K562 (cell line): ENCODE results near the gene OTULIN. TPM values are rescaled to one million over a fixed set of nuclear protein-coding genes. Genes with fewer than 3 reads are reported as not detected.

Source experiments
- ATAC-seq: fragments of 200-7000 bp; cut with Tn5 transposase; 3 replicates; pipeline ENCODE4 v1.9.1; 2020; ENCODE audit warnings: moderate library complexity
- BruUV-seq: library from RNA; stranded (reverse); fragments of 400-500 nt; replicated peaks from 2 replicates; lab custom pipeline; 2021; lab: Mats Ljungman, UMichigan
- CTCF ChIA-PET: fragments of 300-600 bp; formaldehyde crosslinking; extraction: SDS; loops from one replicate; lab custom pipeline; 2021; ENCODE audit warnings: low intra/inter-chr PET ratio; lab: Yijun Ruan, JAX
- POLR2A ChIA-PET: fragments of 300-600, 350-650 bp; sonication (Branson Sonifier 250); formaldehyde crosslinking; extraction: SDS; loops from one replicate; lab custom pipeline; 2021; ENCODE audit warnings: antibody characterized with exemption, inconsistent platforms; lab: Yijun Ruan, JAX
- DNase-seq, 4 experiments: peaks; one replicate each; pipeline versions ENCODE4 v3.0.0 to v3.0.0-alpha.2; 2011 to 2018; ENCODE audit warnings: low spot score in 3 of 4, mixed read lengths in 3 of 4; ENCODE audit errors: extremely low read depth in 1 of 4
- FAIRE-seq: peaks from 2 replicates; lab custom pipeline; 2011; peaks lifted over from hg19 to GRCh38; lab: Jason Lieb, UNC
- H2AFZ ChIP-seq: 2 replicates; pipeline ENCODE4 v1.6.0; 2011; ENCODE audit warnings: low read depth, low read length, control low read depth, inconsistent platforms
- H3K27ac ChIP-seq: fragments of 200-600 bp; 3 replicates; pipeline ENCODE4 v1.8.0; 2011; ENCODE audit warnings: low read depth, mild to moderate bottlenecking, control low read depth, inconsistent platforms, low read length, moderate library complexity, mixed read lengths; ENCODE audit errors: extremely low read depth
- H3K27me3 ChIP-seq, 2 experiments: fragments of 300-600 bp in 1 of 2; 2 replicates in 1 of 2; 3 replicates in 1 of 2; pipeline versions ENCODE4 v1.6.0 to v1.8.0; 2011; ENCODE audit warnings: inconsistent platforms in 2 of 2, low read length in 2 of 2, mild to moderate bottlenecking in 1 of 2, mixed read lengths in 1 of 2, moderate library complexity in 1 of 2; ENCODE audit not compliant: control insufficient read depth in 2 of 2, insufficient read depth in 2 of 2
- H3K36me3 ChIP-seq: fragments of 300-600 bp; 3 replicates; pipeline ENCODE4 v1.8.0; 2011; ENCODE audit warnings: mild to moderate bottlenecking, low read length, inconsistent platforms; ENCODE audit not compliant: control insufficient read depth, insufficient read depth
- H3K4me1 ChIP-seq, 2 experiments: fragments of 200-600 bp in 1 of 2; replicated peaks in 1 of 2; 2 replicates in 1 of 2; 3 replicates in 1 of 2; pipeline versions ENCODE4 v1.5.1 to v1.8.0; 2011; ENCODE audit warnings: inconsistent platforms in 2 of 2, low read length in 2 of 2, mild to moderate bottlenecking in 1 of 2, mixed read lengths in 1 of 2, moderate library complexity in 1 of 2; ENCODE audit not compliant: control insufficient read depth in 2 of 2, insufficient read depth in 2 of 2
- H3K4me2 ChIP-seq: 2 replicates; pipeline ENCODE4 v1.6.1; 2011; ENCODE audit warnings: low read length, control low read depth, inconsistent platforms, mixed read lengths; ENCODE audit not compliant: insufficient read depth
- H3K4me3 ChIP-seq: fragments of 200-600 bp; sonication (generic), shearing (Covaris generic); 2 replicates; pipeline ENCODE4 v1.5.1; 2016; ENCODE audit warnings: control low read depth, inconsistent platforms
- H3K79me2 ChIP-seq: fragments of 200-600 bp; 3 replicates; pipeline ENCODE4 v1.8.0; 2011; ENCODE audit warnings: low read length, inconsistent platforms; ENCODE audit not compliant: control insufficient read depth, insufficient read depth
- H3K9ac ChIP-seq, 2 experiments: 2 replicates each; pipeline versions ENCODE4 v1.6.0 to v1.6.1; 2011; ENCODE audit warnings: low read depth in 2 of 2, low read length in 2 of 2, control low read depth in 1 of 2, inconsistent platforms in 1 of 2, mild to moderate bottlenecking in 1 of 2, mixed read lengths in 1 of 2; ENCODE audit not compliant: insufficient read depth in 1 of 2
- H3K9me1 ChIP-seq: one replicate; pipeline ENCODE4 v1.6.0; 2011; ENCODE audit warnings: inconsistent platforms, mild to moderate bottlenecking, low read length, moderate library complexity; ENCODE audit not compliant: control insufficient read depth, insufficient read depth
- H3K9me3 ChIP-seq: replicated peaks from 2 replicates; pipeline ENCODE4 v1.5.1; 2011; ENCODE audit warnings: low read depth, low read length, inconsistent platforms; ENCODE audit not compliant: control insufficient read depth, insufficient read depth
- H4K20me1 ChIP-seq: replicated peaks from 2 replicates; pipeline ENCODE4 v1.6.1; 2011; ENCODE audit warnings: low read length, inconsistent platforms, mixed read lengths; ENCODE audit not compliant: control insufficient read depth, insufficient read depth
- ATF4 ChIP-seq: fragments of 450-650 bp; formaldehyde crosslinking; IDR thresholded peaks from 2 replicates; pipeline ENCODE4 v1.4.0; 2022; ENCODE audit warnings: mild to moderate bottlenecking, moderate library complexity
- CEBPB ChIP-seq: fragments of 450-650 bp; IDR thresholded peaks from 2 replicates; pipeline ENCODE4 v1.6.1; 2016; ENCODE audit warnings: missing genetic modification characterization, missing compliant biosample characterization
- CEBPG ChIP-seq, 3 experiments: fragments of 200-800 bp in 1 of 3; sonication (Bioruptor generic) in 1 of 3; sonication (generic) in 1 of 3; formaldehyde crosslinking in 1 of 3; IDR thresholded peaks in 2 of 3; conservative IDR thresholded peaks in 1 of 3; 2 replicates each; pipeline versions ENCODE4 v1.6.1 to v1.8.0; 2016 to 2022; ENCODE audit warnings: missing compliant biosample characterization in 2 of 3, missing genetic modification characterization in 2 of 3, mild to moderate bottlenecking in 1 of 3, missing genetic modification reagents in 1 of 3
- CTBP1 ChIP-seq: fragments of 450-650 bp; IDR thresholded peaks from 2 replicates; pipeline ENCODE4 v1.6.1; 2016; ENCODE audit warnings: borderline replicate concordance
- E2F3 ChIP-seq: fragments of 250-450 bp; sonication (Bioruptor Pico); IDR thresholded peaks from 2 replicates; pipeline ENCODE4 v1.4.0; 2020; ENCODE audit warnings: mild to moderate bottlenecking
- FOXM1 ChIP-seq, 2 experiments: fragments of 450-650 bp in 1 of 2; sonication (generic) in 1 of 2; formaldehyde crosslinking in 1 of 2; IDR thresholded peaks; 2 replicates each; pipeline versions ENCODE4 v1.6.1 to v1.9.0; 2017 to 2022; ENCODE audit warnings: low read depth in 2 of 2, mild to moderate bottlenecking in 2 of 2, missing genetic modification reagents in 1 of 2, moderate library complexity in 1 of 2
- NCOA2 ChIP-seq, 2 experiments: fragments of 450-650 bp; IDR thresholded peaks; 2 replicates each; pipeline ENCODE4 v1.6.1; 2018; ENCODE audit warnings: mild to moderate bottlenecking in 2 of 2, moderate library complexity in 1 of 2; ENCODE audit not compliant: partially characterized antibody in 2 of 2
- NFE2 ChIP-seq: IDR thresholded peaks from 2 replicates; pipeline ENCODE4 v1.6.1; 2014; ENCODE audit warnings: antibody characterized with exemption, low read depth
- RBM22 ChIP-seq: fragments of 200-400 bp; formaldehyde crosslinking; IDR thresholded peaks from 2 replicates; pipeline ENCODE4 v1.6.1; 2018; ENCODE audit warnings: low read length, low read depth; ENCODE audit not compliant: poor library complexity, severe bottlenecking
- SMARCB1 ChIP-seq: IDR thresholded peaks from 2 replicates; pipeline ENCODE4 v1.6.1; 2011; ENCODE audit warnings: improper control_type of control experiment, low read depth; ENCODE audit not compliant: insufficient read length
- TEAD4 ChIP-seq, 2 experiments: sonication (generic) in 1 of 2; formaldehyde crosslinking in 1 of 2; IDR thresholded peaks; 2 replicates each; pipeline versions ENCODE4 v1.6.1 to v1.8.0; 2012 to 2022; ENCODE audit warnings: borderline replicate concordance in 1 of 2, inconsistent platforms in 1 of 2, low read length in 1 of 2, mild to moderate bottlenecking in 1 of 2, missing genetic modification reagents in 1 of 2
- TRIM24 ChIP-seq, 2 experiments: fragments of 450-650 bp; IDR thresholded peaks; 2 replicates each; pipeline ENCODE4 v1.6.1; 2016
- ZNF518B ChIP-seq: fragments of 250-450 bp; sonication (Bioruptor Pico); IDR thresholded peaks from 2 replicates; pipeline ENCODE4 v1.5.0; 2021; ENCODE audit warnings: mild to moderate bottlenecking, moderate library complexity
- ZNF668 ChIP-seq: fragments of 250-450 bp; sonication (Bioruptor Pico); IDR thresholded peaks from 2 replicates; pipeline ENCODE4 v1.8.0; 2022; ENCODE audit warnings: mild to moderate bottlenecking, inconsistent platforms
- ZZZ3 ChIP-seq: fragments of 450-650 bp; IDR thresholded peaks from 2 replicates; pipeline ENCODE4 v1.6.1; 2016; ENCODE audit warnings: antibody characterized with exemption, mild to moderate bottlenecking, moderate library complexity
- WGBS: fragments of 100-300 bp; shearing (Covaris generic); methylation state at CpG from one replicate; pipeline ENCODE4 v1.1.6; 2016; ENCODE audit warnings: low coverage, mixed read lengths; ENCODE audit not compliant: insufficient coverage; ENCODE audit errors: missing lambda C conversion rate; 5-methylcytosine and 5-hydroxymethylcytosine counted together
- in situ Hi-C: fragments of 300-500 bp; cut with MboI; formaldehyde crosslinking; loops from 4 replicates; pipeline ENCODE4 v1.15.0; 2018; ENCODE audit warnings: inconsistent platforms, mixed read lengths
- intact Hi-C: fragments of 100-400 bp; cut with micrococcal nuclease; formaldehyde crosslinking; loops from 2 replicates; pipeline ENCODE4 v1.14.2; 2022
- polyA plus RNA-seq, 8 experiments: library from polyadenylated mRNA; depleted of rRNA in 4 of 8; stranded (reverse) in 5 of 8; unstranded in 3 of 8; fragments of >200 nt; fragmentation: Nextera tagmentation in 2 of 8; fragmentation: Illumina TruSeq in 1 of 8; extraction: Ambion mirVana in 2 of 8; extraction: Trizol in 1 of 8; gene quantifications; 2 replicates each; pipeline versions ENCODE4 v1.2.1 to v1.2.3, GENCODE V29; 2011 to 2014; ENCODE audit warnings: inconsistent platforms in 1 of 8, missing spikeins in 1 of 8
- total RNA-seq, 7 experiments: library from RNA; depleted of rRNA in 6 of 7; stranded (reverse); fragments of >200 nt in 6 of 7; fragmentation: Illumina TruSeq in 2 of 7; extraction: Trizol in 2 of 7; gene quantifications; 2 replicates each; pipeline versions ENCODE4 v1.2.1 to v1.2.3, GENCODE V29; 2011 to 2021; ENCODE audit warnings: low replicate concordance in 1 of 7

Gene OTULIN
- total and polyA plus RNA-seq, 9 of the 15 experiments (the other 6 are each of a cell fraction or from before 2014, with no cell fraction given) = 3.3 to 33.6 (median 20.1) TPM

GRCh38 chr5:14650052-14650451 lies 14.5 kb upstream of the OTULIN start (continued):
- TF ChIP-seq FOXM1 (IDR thresholded peaks at IDR 0.05; ENCODE audit: low read depth) (no peak), FOXM1 (CRISPR knock-in tag; IDR thresholded peaks at IDR 0.05; ENCODE audit: low read depth) (no peak)

GRCh38 chr5:14655146-14655741 lies 9.3 kb upstream of the OTULIN start:
- POLR2A ChIA-PET = interaction anchor here (0.8 to 1.2 kb wide), 3 partner anchors 19 to 294 kb away, joined by 3 to 4 read pairs (median 3); no protein-coding TSS in a partner anchor
- intact Hi-C loops (loop anchor here (10.0 kb wide), 1 partner anchor 550 kb away; no protein-coding TSS in a partner anchor), in situ Hi-C loops (no loop called here)
- Histone ChIP-seq H4K20me1 (no peaks in the 10 kb centered on the region), H3K9ac (no peak overlapping the region), H3K27me3 (no peaks in the 10 kb centered on the region; a peak in 4 of 5 replicates), H3K4me1 (no peaks in the 10 kb centered on the region), H3K9me3 (no peaks in the 10 kb centered on the region), H3K4me3 (no peak overlapping the region), H3K4me2 (no peak overlapping the region), H2AFZ (no peak overlapping the region), H3K9me1 (no peaks in the 10 kb centered on the region), H3K27ac (no peak overlapping the region), H3K79me2 (no peaks in the 10 kb centered on the region), H3K36me3 (no peaks in the 10 kb centered on the region)
- ATAC-seq = peak; percentile 49
- no peak for DNase-seq
- WGBS = 2% methylated on average over 4 of the region's 4 CpGs
- FAIRE-seq = no peak
- CTCF ChIA-PET = no interaction called here
- no TSS peak for BruUV-seq
- no peak for TF ChIP-seq CTBP1
- no peak for TF ChIP-seq NFE2
- no peak for TF ChIP-seq TEAD4 (IDR thresholded peaks at IDR 0.05; ENCODE audit: low read length)
- TF ChIP-seq TEAD4 (CRISPR knock-in tag; IDR thresholded peaks at IDR 0.05; ENCODE audit: borderline replicate concordance) = no peak
- peak in 1 of 2 experiments; percentile 60; a peak in 1 of 4 replicates for TF ChIP-seq TRIM24 (IDR thresholded peaks at IDR 0.05)
- no peak for TF ChIP-seq CEBPG (CRISPR knock-in tag; IDR thresholded peaks at IDR 0.05)
- peak; percentile 80 to 88 for TF ChIP-seq CEBPG (tag; conservative IDR thresholded peaks at IDR 0.05 in 1 of 2, IDR thresholded peaks at IDR 0.05 in 1 of 2)
- TF ChIP-seq ZZZ3 = no peak
- TF ChIP-seq E2F3 = no peak
- no peak for TF ChIP-seq ZNF668 (CRISPR knock-in tag)
- 0 out of 2 replicates have a peak, but pooled peaks have one; percentile 25 for TF ChIP-seq ATF4 (CRISPR knock-in tag)
- TF ChIP-seq SMARCB1 = no peak
- TF ChIP-seq NCOA2 (IDR thresholded peaks at IDR 0.05; ENCODE audit: partially characterized antibody in 2 of 2) = no peak
- peak; percentile 58 for TF ChIP-seq CEBPB
- TF ChIP-seq RBM22 = no peak
- no peak for TF ChIP-seq ZNF518B
